Measurements from ENCODE around the gene BTBD8.

GRCh38 chr1:92134331-92134730, 54.2 kb downstream of the BTBD8 start:
- TF ChIP-seq CTCF (conservative IDR thresholded peaks at IDR 0.05; ENCODE audit: low read length) (no peak), EZH2phosphoT487 (IDR thresholded peaks at IDR 0.05; ENCODE audit: borderline replicate concordance) (no peak)

Measured in Loucy (cell line).